Activated CD8-positive, alpha-beta memory T cell treated with anti-CD3 and anti-CD28 coated beads, Interleukin-2, amount 50 U/mL, for 4 hours (primary cell): ENCODE results near the gene HSD17B8.

ENCODE experiments used
- DNase-seq: peaks from one replicate; pipeline ENCODE4 v3.0.0-alpha.2; 2020

HSD17B8 gene

DNA sequence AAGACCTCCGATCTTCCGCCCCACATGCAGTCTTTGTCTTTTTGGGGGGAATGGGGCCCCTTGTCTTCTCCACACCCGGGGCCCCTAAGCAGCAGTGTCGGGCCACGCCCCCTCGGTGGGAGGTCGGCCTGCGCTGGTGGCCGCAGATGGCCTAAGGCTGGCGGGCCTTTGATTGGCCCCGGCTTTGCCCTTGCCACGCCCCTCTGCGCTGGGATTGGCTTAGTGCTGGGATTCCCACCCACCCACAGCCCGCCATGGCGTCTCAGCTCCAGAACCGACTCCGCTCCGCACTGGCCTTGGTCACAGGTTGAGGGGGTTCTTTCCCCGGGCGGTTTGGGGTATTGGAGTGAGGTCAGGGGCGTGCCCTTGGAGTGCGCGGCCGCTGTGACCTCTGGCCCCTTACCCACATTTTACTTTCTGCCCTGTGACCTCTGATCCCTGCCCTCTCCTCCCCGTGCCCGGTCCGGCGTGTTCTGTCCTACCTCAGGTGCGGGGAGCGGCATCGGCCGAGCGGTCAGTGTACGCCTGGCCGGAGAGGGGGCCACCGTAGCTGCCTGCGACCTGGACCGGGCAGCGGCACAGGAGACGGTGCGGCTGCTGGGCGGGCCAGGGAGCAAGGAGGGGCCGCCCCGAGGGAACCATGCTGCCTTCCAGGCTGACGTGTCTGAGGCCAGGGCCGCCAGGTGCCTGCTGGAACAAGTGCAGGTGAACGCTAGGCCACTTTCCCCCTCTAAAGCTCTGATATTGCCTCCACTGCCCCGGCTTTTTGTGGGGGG is at the start of gene HSD17B8:
HSD17B8 (plus strand) TSS at position 241 of the 776 bp plus-strand sequence; CDS start at position 255, 14 bp downstream.
- DNase-seq, result peak; percentile 91

DNA sequence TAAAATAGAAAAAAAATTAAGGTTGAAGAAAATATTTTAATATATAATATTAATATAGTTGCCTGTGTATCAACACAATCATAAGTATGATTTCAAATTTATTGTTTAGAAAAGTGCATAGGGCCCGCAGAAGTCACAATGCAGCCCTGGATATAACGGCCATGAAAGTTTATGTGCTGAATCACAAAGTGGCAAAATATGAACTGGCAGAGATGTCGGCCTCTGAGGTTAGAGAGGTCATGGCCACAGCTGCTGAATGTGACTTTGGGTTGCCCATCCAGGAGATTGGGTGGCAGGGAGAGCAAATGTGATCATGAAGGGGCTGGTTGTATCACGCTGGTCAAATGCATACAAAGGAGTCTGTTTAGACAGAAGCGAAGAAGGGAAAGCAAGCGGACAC is 47.9 kb upstream of the HSD17B8 start:
- DNase-seq, result no peak

DNA sequence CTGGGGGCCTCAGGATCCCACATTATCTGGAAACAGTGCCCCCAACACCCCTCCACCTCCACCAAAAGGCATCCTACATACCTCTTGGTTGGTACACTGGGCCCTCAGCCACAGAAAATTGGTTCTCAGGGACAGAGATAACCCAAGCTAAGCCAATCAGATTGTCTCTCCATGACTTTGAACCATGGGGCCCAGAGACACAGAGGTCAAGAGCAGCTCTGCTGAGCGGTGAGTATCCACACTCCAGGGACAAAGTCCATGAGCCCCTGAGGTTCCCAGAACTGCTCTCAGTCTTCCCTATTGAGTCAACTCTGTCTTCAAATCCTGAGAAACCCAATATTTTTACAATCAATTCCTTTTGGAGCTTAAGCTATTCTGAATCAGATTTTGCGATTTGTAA is 47.5 kb upstream of the HSD17B8 start:
- no peak for DNase-seq

DNA sequence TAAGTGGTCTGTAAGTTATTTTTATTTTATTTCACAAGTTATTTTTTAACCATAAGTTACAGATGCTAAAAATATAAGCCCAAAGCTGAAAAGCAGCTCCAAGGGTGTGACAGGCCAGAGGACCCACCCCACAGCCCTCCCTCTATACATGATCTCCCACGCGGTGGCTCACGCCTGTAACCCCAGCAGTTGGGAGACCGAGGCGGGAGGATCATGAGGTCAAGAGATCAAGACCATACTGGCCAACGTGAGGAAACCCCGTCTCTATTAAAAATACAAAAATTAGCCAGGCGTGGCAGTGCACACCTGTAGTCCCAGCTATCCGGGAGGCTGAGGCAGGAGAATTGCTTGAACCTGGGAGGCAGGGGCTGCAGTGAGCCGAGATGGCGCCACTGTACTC is 44.4 kb upstream of the HSD17B8 start:
- no peak for DNase-seq

DNA sequence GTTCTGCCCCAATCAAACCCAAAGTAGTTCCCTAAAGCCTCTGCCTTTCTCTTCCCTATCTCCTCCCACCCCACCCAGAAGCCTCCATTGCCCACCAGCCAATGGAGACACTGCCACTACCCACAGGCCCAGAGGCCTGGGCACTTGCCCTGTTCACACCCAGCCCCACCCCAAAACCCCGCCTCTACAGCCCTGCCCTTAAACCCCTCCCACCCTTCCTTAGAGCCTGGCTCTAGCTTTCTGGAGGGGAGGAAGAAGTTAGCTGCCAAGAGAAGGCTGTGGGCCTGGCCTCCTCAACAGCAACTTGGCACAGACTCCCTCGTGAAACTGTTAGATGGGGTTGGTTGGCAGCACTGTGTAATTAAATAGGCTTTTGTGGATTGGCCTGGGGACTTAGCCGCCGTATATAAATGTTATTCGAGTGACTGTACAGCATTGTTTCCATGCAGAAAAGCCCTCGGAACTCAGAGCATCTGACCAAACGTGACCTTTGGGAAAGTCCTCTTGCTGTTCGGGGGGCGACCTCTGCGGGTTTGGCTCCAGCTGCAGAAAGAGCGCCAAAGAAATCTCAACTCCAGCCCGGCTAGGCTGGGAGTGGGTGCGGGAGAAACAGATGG is 43.6 kb upstream of the HSD17B8 start:
- no peak for DNase-seq

DNA sequence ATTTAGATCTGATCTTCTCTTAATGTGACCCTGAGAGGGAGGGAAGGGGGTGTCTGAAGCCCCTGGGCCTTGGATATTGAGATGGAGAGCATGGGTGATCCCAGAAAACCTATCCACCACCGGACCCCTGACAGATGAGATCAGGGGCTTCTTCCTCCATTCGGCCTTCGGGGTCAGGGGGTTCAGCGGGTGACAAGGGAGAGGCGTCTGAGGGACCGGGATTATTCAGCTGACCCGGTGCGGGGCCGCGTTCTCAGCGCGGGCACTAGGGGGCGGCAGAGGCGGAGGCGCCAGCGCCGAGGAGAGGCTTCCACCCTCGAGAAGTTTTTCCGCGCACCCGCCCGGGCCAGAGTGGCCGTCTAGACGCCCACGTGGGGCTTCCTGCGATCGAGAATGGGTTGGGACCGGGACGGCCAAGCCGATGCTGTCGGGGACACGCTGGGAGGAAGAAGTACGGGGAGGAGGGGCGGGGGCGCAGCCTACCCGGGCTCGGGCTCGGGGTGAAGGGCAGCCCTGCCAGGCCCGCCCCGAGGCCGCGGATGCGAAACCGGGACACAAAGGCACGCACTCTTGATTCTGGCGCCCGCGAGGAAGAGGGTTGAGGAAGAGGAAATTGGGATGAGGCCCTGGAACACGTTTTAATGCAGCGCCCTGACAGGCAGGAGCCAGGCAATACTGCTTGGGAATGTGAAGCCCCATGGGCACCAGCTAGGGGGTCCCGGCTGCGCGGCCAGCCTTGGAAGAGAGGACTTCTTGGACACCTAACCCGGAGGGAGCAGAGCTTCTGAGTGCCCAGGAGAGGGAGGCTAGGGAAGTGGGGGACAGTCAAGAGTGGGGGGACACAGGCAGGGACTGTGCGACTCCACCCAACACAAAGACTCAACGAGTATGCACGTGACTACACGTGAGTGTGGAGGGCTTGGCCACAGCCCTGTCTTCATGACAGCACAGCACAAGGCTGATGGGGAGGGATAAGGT is 42.8 kb upstream of the HSD17B8 start:
- peak; percentile 87 for DNase-seq

DNA sequence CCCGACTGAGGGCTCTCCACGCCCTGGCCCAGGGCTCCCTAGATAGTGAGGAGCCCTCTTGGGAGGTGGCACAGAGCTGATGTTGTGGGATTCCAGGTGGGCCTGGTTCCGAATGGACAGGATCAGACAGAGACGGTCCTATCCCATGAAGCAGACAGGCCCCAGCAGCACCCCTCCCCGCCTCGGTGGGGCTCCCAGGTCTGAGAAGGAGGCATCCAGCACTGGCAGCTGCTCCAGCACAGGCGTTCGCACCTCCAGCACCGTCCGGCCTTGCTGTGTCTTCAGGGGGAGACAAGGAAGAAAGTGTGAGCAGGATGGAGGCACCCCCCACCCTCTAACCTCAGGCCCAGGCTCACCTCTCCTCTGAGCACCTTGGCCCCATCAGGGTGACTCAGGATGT is 40.9 kb upstream of the HSD17B8 start:
- DNase-seq, result no peak

DNA sequence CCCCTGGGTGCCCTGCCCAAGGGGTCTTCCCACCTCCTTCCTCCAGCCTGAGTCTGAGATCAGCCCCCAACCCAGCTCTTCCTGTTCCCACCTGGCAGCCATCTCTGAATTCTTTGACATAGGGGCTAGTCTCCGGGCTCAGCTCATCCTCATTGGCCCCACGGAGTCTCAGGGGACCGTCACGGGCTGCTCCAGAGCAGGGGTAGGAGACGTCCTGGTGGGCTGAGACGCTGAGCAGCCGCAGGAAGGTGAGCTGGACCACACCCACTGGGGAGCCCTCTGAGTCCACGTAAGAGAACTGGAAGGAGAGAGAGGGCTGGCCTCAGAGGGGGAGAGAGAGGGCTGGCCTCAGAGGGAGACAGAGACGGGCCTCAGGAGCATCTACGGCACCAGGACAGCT is 40.3 kb upstream of the HSD17B8 start:
- no peak for DNase-seq

DNA sequence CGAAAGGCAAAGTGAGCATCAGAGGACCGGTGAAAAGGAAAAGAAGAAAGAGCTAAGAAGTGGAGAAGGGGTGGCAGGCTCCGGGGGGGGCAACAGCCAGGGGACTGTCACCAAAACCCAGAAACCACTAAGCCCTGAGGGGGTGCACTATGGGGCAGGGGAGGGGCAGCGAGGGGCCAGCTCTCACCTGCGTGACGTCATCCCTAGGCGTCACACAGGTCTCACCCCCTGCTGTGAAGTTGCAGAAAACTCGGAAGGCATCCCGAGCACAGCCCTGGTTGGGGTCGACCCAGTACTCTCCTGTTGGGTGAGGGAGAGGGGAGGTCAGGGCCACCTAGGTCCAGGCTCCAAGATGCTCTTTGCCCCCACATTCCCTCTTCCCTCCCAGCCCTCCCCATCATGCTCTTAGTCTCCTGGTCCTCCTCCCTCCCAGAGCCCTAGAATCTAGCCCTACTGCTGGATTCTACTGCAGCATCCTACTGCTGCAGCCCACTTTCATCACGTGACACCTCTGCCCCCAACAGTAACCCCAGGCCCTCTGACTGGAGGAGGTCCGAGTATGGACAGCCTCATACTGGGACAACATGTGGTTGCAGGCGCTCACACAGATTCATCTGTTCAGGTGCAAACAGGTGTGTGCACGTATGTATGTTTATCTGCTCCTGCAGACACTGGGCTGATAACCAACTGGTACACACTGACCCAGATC is 39.6 kb upstream of the HSD17B8 start:
- no peak for DNase-seq

DNA sequence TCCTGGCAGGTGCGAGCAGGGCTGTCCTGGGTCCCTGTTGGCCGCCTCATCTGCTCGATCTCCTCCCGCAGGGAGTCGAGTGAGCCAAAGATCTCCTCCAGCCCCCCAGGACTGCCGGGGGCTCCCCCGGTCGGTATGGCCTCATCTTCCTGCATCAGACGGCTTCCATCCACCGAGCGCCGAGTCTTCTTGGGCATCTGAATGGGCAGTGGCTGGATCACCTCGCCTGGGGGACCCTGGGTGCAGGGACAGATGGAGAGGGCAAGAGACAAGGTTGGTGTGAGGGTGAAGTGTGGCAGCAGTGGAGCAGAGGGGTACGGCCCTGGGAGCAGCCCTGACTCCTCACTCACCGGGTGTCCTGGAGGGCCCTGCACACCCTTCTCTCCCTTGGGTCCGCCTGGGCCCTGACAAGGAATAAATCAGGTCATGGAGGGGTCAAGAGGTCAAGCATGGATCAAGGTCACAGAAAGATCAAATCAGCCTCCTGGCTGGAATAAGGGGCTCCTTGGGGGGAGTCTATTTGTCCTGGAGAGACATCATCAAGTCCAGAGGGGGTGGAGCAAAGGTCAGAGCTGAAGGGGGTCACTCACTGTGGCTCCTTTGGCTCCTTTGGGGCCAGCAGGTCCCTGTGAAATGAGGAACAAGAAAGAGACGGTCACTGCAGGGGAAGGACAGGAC is 38.7 kb upstream of the HSD17B8 start:
- DNase-seq, result no peak

DNA sequence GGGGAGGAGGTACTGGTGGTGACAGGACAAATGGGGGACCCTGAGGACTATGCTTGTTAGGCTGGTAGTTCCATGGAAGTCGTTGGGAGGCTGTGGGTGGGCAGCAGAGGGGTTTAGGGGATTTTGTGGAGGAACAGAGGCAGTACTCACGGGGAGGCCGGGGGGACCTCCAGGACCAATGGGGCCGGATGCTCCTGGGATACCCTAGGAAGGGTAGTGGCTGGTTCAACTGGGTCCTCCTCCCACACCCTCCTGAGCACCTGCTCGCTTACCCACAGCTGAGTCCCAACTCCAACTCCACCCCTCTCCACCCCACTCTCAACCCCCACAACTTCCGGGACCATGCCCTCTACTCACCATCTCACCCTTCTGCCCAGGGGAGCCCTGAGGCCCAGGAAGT is 38.1 kb upstream of the HSD17B8 start:
- no peak for DNase-seq

DNA sequence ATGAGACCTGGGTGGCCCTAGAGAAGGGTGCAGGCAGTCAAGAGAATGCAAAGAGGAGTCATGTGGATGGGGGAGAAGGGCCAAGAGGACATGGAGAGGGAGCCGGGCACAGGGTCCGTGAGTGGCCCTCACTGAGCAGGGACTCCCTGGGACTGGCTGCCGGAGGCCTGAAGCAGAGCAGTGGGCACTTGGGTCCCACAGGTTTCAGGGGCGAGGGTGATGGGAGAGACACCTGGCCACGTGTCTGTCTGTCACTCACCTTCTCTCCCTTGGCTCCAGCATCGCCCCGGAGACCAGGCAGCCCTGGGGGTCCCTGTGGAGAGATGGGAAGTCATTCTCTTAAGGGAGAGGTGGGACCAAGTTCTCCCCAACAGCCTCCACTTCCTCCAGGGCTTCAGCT is 37.6 kb upstream of the HSD17B8 start:
- DNase-seq, result no peak

DNA sequence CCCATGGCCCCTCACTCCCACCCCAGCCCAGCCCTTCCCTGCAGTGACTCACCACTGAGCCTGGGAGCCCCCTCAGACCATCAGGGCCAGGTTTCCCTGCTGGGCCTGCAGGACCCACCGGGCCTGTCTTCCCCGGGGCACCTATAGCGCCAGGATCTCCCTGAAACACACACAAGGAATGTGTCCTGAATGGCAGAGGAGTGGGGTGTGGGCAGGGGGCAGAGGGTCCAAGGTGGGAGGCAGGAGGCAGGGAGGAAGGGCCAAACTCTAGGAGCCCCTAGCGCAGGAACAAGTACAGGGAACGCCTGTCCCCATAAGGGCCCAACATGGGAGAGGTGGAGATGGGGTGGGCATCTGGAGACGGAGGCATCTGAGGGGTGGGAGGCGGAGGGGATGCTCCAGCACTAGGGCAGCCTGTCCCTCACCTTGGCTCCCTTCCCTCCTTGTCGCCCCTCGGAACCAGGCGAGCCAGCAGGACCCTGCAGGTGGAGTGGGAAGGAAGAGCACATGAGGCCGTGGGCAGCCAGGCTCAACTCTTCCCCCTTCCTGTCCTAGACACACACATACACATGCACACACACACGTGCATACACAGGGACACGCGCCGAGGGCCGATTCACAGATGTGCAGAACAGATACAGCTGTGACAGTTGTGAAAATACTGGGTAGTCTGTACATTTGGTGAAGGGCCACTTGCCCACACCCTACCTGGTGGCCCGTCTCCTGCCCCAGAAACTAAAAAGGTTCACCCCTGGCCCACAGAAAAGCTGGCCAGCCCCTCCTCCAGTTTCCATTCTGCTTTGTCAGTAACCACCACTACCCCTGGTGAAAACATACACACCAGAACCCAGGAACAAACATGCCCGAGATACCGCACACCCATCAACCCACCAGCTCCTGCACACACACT is 36.8 kb upstream of the HSD17B8 start:
- no peak for DNase-seq

DNA sequence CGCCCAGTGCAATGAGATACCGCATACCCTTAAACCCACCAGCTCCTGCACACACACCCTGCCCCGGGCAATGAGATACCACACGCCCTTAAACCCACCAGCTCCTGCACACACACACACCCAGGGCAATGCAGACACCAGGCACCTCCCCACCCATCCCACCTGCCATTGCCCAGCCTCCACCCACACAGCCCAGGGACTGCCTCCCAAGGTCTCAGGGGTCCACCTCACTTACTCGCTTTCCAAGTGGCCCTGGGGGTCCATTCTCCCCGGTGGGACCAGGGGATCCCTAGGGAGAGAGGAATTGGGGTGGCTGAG is 36.2 kb upstream of the HSD17B8 start:
- DNase-seq, result no peak

DNA sequence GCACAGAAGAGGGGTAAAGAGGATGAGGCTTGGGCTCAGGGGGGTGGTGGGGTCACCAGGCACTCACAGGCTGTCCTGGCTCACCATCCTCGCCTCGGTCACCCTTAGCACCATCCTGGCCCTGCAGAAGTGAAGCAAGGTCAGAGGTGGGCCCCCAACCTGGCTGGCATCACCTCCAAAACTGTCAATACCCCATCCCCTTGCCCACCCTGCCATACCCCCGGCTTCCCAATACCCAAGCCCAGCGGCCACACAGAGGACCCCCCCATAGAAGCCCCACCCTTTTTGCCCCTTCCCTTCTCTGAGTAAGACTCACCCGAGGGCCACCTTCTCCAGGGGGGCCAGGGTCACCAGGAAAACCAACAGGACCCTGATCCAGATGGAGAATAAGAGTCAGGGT is 35.8 kb upstream of the HSD17B8 start:
- DNase-seq, result no peak

DNA sequence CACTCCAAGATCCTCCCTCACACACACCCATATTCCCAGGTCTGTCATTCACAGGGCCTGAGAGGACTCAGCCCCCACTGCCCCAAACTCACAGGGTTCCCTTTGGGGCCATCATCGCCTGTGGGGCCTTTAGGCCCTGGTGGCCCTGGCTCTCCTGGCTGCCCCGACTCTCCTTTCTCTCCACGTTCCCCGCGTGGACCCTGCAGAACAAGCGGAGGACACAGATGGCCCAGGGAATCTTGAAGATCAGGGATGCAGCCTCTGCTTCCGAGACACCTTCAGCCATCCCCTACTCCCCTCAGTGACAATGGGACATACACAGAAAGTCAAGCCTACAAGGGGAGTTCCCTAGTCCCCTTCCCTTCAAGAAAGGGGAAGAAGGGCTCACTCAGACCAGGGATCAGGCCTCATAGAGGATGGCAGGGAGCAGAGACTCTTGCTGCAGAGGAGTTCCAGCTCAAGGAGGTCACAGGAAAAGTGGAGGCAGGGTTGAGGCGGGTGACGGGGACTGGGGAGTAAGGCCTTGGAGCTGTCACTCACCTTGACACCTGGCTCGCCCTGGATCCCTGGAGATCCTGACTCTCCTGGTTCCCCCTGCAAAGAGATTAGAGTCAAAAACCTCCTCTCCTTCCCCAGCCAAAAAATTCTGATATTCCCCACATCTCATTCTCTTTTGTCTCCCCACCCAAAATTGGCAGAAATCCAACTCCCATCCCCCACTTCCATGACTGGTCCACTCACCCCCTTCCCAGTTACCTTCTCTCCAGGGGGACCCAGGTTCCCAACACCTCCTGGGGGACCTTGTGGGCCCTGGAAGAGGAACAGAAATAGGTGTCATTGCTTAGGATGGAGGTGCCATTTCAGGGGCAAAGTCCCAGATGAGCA is 34.9 kb upstream of the HSD17B8 start:
- DNase-seq, result no peak

DNA sequence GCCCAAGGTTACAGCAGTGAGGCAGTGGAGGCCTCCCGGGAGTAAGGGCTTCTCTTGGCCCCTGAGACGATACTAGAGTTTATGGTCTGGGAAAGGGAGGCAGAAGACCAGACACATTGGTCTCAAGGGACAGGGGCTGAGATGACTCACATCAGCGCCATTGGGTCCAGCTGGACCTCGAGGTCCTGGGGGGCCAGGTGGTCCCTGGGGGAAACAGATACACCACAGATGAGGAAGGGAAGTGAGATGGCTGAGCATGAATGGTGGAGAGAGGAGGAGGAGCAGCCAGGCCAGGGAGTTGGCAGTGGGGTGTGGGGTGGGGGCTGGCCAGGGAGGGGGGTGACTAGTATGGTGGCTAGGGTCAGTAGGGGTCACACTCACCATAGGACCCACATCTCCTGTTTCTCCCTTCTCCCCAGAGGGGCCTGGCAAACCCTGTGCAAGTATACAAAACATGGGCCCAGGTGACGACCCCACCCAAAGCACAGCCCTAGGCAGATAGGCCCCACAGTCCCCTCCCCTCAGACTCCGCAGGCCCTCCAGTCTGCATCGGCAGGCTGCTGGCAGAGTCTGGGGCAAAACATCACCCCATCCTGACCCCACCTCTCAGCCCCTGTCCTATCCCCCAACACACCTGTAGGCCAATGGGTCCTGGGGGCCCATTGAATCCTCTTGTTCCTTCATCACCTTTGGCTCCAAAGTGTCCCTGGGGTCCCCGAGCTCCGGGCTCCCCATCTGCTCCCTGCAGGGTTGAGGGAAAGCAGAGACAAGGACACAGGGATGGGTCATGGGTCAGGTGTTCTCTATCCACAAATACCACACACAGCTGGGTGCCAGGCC is 34.1 kb upstream of the HSD17B8 start:
- DNase-seq, result no peak

DNA sequence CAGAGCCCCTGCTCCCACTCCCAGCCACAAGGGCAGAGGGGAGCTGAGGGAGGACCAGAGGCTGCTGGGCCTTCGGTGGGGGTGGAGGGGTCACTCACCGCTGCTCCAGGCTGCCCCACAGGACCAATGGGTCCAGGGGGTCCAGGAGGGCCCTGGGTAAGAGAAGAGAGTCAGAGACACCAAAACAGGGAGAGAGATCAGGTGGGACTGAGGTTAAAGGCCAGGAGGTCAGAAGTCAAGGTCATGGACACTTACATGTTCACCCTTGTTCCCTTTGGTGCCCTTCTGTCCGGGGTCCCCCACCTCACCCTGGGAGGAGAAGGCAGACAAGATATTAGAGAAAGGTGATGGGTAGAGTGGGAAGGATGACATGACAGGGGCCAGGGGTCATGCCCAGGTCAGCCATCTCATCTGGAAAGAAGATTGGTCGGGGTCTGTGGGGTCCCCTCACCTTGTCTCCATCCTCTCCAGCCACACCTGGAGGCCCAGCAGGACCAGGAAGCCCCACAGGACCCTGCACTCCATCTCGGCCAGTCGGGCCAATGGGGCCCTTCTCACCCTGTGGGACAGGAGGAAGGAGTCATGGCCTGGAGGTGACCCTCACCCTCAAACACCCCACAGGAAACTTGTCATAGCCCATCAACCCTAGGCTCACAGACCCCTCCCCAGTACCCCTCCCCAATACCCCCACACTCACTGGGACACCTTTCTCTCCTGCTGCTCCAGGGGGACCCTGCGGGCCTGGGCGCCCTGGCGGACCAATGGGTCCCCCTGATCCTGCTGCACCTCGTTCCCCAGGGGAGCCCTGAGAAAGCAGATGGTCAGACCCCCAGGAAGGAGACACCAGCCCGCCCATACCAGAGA is 33.2 kb upstream of the HSD17B8 start:
- no peak for DNase-seq
